T-helper 2 cell treated with Interferon-gamma antibody and Interleukin-4, amounts not matched to agents 100 ng/mL and 5 ng/mL, for 36 hours (primary cell): ENCODE measurements around the gene ADGRB2. TPM values are rescaled to one million over a fixed set of nuclear protein-coding genes. Genes with fewer than 3 reads are reported as not detected.

ENCODE experiments used
- intact Hi-C: fragments of 100-400 bp; cut with micrococcal nuclease; formaldehyde crosslinking; loops from one replicate; pipeline ENCODE4 v1.15.1; 2023
- total RNA-seq: library from RNA; stranded (reverse); gene quantifications from 2 replicates; pipeline ENCODE4 v1.2.3, GENCODE V29; 2022

ADGRB2 gene
- total RNA-seq, 1 donor from 2014 or later: 0.30 TPM

- intact Hi-C loops: loop anchor here (5.0 kb wide), 2 partner anchors 142 to 222 kb away; partner anchors contain the start of gene PEF1
Observed at GRCh38 chr1:31784356-31785019, 20.3 kb upstream of the ADGRB2 start.

DNA sequence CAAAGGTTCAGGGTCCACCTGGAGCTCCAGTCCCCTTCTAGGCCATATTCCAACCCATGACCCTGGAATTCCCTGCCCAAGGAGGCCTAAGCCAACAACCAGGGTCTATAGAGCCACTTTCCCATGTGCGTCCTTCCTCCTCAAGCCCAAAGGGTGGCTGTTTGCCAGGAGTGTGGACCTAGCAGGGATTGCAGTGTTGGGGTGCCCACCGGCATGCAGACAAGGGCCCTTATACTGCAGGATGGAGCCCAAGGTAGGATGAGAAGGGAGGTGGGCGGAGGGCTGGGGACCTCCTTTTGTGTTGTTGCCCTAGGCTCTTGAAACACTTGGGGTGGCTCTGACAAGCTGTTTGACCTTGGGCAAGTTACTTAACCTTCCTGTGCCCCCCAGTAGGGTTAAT lies 19.7 kb upstream of the ADGRB2 start:
- intact Hi-C loops: no loop called here

GRCh38 chr1:31782421-31783410 lies 18.6 kb upstream of the ADGRB2 start:
- intact Hi-C loops: no loop called here

DNA sequence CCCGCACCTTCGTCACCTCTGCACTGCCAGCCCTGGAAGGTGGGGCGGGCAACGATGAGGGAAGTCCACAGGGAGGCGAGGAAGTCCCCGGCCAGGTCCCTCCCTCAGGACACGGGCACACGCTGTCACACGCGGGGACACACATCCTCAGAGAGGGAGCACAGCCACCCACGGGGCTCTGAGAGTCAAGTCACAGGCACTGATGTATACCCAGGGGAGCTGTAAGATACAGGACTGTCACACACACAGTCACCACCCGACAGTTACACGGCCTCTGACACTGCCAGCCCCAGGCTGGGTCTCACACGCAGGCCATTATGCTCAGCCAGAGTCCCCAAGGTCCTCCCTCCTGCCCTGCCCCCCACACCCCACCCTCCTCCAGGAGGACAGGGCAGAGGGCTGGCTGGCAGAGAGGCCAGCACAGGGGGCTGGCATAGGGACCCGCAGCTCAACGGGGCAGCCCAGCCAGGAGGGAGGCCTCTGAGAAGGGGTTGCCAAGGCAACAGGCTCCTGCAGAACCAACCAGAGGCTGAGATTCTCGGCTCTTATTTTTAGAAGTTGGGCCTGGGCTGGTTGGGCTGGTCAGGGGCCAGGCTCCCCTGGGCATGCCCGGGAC lies 17.7 kb upstream of the ADGRB2 start:
- intact Hi-C loops: no loop called here

DNA sequence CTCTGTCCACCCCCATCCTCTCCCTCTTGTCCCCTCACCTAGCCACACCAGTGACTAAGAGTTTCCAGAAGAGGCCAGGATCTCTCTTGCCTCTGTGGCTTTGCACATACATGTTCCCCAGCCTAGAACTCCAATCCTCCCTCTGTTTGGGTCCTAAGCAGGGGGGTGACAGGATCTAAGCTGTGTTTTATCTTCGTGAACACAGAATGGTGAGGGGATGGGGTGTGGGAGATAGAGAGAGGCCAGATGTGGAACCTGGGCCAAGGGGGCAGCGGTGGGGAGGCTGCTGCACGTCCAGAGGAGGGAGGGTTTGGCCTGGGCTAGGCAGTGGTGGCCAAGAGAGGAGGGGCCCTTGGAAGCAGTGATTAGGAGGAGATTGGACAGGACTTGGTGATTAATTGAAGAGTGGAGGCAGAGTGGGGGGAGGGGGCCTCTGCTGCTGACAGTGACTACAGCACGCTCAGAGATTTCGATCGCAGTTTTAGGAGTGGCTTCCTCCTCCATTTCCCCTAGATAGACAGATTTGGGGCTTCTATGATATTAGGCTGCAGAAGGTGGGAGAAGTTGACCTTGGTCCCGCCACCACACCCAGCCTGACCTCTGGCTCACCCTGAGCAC lies 17.1 kb upstream of the ADGRB2 start:
- intact Hi-C loops: no loop called here

GRCh38 chr1:31780632-31781031 lies 16.5 kb upstream of the ADGRB2 start:
- intact Hi-C loops: no loop called here

DNA sequence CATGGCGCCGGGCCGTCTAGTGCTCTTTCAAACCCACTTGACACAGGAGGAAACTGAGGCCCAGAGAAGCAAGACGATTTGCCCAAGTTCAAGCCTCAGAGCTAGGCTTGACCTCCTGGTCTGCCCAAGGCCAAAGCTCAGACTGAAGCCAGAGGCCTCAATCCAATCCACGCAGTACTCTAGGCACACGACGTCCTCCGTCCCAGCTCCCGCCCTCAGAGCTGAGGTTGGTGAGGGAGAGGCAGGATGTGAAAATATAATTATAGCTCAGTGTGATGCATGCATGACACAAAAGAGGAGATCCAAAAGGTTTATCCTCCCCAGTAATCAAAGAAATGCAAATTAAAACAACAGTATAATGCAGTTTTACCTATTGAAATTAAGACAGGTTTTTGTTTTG lies 15.5 kb upstream of the ADGRB2 start:
- intact Hi-C loops: no loop called here

GRCh38 chr1:31778763-31779488 lies 14.8 kb upstream of the ADGRB2 start:
- intact Hi-C loops: no loop called here

GRCh38 chr1:31776516-31776915 lies 12.4 kb upstream of the ADGRB2 start:
- intact Hi-C loops: no loop called here

DNA sequence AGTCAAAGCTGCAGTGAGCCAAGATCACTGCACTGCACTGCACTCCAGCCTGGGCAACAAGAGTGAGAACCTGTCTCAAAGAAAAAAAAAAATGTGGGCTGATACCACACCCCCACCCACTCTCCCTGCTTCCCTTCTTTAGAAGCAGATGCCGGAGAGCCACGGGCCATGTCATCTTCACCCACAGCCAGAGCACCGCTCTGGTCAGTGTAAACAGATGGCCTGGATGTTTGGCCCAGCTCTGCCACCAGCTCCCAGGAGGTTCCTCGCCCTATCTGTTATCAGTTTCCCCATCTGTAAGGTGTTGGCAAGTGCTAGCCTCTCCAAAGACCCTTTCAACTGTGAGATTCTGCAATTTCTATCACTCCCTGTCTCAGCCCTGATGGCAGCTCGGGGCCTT lies 11.9 kb upstream of the ADGRB2 start:
- intact Hi-C loops: no loop called here

GRCh38 chr1:31775210-31775999 lies 11.3 kb upstream of the ADGRB2 start:
- intact Hi-C loops: no loop called here

DNA sequence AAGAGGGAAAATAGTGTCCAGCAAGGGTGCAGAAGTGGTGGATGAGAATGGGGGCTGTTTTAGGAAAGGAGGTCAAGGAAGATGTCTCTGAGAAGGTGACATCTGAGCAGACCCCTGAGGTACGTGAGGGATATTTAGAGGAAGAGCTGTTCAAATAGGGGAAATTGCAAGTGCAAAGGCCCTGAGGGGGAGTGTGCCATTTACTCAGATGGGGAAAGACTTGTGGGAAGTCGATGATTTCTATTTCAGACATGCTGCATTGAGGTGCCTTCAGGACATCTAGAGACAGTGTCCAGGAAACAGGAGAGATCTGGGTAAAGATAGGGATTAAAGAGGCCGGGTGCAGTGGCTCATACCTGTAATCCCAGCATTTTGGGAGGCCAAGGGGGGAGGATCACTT lies 10.4 kb upstream of the ADGRB2 start:
- intact Hi-C loops: no loop called here

DNA sequence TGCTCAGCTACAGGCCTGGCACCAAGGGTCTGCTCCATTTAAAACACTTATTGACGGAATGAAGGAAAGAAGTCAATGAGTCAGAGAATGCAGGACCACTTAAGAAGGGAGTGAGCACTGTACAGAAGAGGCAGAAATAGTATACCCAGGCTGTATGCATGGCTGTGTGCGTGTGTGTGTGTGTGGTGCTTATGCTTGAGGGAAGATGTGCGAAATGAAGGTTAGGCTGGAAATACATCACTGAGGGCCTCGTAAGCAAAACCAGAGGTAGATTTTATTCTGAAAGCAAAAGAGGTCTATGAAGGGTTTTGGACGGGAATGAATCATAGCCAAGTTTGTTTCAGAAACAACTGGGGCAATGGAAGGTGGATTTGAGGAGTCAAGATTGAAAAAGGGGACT lies 9.7 kb upstream of the ADGRB2 start:
- intact Hi-C loops: no loop called here

DNA sequence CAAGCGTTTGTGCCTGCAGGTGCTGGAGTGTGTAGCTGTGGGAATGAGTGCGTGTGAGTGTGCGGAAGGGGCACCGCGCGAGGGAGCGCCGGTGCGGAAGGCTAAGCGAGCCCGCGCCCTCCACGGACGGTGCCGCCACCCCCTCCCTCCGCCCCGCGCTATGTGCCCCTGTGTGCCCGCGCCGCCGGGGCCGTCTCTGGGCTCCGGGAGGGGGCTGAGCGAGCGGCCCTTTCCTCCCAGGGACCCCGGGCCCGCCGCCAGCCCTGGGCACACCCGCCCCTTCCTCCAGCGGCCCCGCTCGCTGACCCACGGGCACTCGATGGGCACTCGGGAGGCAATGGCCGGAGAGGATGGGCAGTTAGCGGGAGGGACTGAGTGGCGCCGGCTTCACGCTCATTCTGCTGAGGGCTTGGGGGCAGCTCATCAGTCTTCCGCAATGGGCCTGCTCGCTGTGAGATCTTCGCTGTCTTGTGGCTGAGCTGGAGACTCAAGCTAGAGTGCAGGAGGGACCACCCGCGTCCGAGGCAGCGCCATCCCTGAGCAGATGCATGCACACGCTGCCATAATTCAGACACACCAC lies 8.6 kb upstream of the ADGRB2 start:
- intact Hi-C loops: no loop called here

DNA sequence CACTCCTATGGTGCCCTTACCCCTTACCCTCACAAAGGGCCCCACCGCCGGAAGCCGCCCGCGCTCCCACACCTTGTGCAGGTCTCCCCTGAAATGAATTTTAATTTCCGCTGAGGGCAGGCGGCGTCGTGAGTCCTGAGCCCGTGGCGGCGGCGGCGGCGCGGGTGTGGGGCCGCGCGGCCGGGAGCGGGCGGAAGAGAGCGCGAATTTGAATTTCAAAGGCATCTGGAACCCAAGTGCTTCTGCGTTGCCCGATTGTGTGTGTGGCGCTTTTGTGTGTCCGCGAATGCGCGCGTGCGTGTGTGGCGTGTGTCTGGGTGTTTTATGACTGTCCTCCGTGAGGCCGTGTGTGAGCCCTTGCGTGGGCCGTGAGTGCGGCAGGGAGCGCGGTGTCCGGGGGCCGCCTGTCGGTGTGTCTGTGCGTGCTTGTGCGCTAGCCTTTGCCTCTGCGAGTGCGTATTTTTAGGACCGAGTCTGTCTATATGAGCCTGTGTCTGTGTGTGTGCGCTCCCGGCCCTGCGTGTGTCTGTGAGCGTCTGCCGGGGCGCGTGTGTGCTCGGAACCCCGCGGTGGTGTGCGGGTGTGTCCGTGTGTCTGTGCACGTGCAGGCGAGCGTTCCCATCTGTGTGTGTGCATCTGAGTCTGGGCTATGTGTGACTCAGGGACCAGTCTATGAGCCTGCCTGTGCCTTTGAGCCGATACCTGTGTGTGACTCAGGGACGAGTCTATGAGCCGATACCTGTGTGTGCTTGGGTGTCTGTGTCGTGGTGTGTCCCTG lies 7.9 kb upstream of the ADGRB2 start:
- intact Hi-C loops: no loop called here

DNA sequence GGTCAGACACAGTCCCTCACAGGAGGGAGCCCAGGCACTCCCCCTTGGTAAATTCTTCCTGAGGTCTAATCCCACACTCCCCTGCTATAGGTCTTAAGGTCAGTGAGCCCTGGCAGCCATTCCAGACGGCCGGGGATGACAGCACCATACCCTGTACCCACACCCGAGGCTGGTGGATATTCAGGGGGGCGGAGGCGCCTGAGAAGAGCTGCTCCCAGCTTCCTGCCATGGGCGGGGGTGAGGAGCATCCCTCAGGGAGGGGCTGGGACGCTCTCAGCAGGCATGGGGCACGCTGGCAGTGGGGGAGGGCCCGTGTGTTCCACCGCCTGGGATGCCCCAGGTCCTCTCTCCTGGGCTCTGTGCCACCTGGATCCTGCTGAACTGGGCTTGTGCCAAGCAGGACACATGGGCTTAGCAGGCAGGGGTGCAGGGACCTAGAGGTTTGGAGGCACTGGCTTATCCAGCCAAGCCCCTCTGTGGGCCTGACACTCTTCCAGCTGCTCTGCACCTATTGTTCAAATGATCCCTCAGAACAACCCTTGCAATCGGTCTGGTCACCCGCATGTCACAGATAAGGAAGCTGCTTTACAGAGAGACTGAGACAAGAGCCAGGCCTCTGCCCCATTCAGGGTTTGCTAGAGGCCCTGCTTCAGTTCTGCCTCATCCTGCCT lies 5.7 kb upstream of the ADGRB2 start:
- intact Hi-C loops: no loop called here

- intact Hi-C loops: no loop called here
Observed at GRCh38 chr1:31768939-31769704, 5.0 kb upstream of the ADGRB2 start.
